GM12874 (cell line): Measurements from ENCODE around the gene SIGLEC15.

Source experiments
- TF ChIP-seq, protein P1 (sequence below): IDR thresholded peaks from 2 replicates; pipeline ENCODE4 v1.5.1; 2011; ENCODE audit warnings: low read depth, mild to moderate bottlenecking, control low read depth, low read length, moderate library complexity; ENCODE audit not compliant: insufficient read depth

SIGLEC15 gene

DNA sequence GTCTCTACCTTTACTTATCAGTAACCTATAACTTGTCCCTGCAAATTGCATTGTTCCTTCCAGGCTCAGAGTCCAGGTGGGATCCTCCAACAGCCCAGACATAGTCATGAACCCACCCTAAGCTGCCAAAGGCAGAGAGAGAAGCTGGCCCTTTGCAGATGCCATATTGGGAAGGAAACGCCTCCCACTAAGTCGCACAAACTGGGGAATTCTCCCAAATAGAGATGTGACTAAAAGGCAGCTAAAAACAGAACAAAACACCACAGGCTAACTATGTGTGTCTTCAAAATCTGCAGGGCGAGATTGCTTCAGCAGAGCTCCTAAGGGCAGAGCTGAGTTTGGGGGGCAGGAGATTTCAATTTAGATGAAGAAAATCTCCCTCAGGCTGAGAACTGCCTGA is 38.5 kb upstream of the SIGLEC15 start:
- TF ChIP-seq, protein P1, sequence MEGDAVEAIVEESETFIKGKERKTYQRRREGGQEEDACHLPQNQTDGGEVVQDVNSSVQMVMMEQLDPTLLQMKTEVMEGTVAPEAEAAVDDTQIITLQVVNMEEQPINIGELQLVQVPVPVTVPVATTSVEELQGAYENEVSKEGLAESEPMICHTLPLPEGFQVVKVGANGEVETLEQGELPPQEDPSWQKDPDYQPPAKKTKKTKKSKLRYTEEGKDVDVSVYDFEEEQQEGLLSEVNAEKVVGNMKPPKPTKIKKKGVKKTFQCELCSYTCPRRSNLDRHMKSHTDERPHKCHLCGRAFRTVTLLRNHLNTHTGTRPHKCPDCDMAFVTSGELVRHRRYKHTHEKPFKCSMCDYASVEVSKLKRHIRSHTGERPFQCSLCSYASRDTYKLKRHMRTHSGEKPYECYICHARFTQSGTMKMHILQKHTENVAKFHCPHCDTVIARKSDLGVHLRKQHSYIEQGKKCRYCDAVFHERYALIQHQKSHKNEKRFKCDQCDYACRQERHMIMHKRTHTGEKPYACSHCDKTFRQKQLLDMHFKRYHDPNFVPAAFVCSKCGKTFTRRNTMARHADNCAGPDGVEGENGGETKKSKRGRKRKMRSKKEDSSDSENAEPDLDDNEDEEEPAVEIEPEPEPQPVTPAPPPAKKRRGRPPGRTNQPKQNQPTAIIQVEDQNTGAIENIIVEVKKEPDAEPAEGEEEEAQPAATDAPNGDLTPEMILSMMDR, result no peak

DNA sequence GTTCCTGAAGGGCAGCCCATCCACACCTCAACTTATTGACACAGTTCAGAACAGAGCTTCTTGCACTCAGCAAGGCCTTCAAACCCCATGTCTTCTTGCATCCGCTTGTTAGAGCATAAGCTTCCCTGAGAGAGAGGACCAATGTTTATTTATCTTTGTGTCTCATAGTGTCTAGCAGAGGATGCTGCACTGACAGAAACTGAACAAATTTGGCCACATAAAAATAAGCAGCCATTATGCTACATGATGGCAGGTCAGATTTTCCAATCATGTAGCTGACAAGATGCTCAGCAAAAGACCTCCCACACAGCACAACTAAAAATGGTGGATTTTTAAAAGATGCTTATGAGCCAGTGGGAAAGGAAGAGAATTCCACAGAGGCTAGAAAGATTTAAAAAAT is 38.1 kb upstream of the SIGLEC15 start:
- TF ChIP-seq, protein P1, result no peak

DNA sequence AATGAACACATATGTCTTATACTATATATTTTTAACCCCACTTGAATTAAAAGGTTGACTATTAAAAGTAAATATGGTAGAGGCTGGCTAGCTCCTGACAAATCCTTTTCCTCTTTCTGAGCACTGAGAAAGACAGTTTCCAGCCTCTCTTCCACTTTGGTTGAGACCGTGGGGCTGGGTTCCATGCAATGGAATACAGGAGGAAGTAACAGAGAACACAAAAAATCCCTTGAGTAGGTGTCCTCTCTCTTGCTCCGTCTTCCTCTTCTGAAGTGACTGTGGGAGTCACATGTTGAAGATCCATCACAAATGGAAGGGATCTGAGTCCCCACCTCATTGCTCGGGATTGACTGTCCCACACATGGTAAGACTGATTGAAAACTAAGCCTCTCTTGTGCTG is 36.6 kb upstream of the SIGLEC15 start:
- TF ChIP-seq, protein P1, result no peak

DNA sequence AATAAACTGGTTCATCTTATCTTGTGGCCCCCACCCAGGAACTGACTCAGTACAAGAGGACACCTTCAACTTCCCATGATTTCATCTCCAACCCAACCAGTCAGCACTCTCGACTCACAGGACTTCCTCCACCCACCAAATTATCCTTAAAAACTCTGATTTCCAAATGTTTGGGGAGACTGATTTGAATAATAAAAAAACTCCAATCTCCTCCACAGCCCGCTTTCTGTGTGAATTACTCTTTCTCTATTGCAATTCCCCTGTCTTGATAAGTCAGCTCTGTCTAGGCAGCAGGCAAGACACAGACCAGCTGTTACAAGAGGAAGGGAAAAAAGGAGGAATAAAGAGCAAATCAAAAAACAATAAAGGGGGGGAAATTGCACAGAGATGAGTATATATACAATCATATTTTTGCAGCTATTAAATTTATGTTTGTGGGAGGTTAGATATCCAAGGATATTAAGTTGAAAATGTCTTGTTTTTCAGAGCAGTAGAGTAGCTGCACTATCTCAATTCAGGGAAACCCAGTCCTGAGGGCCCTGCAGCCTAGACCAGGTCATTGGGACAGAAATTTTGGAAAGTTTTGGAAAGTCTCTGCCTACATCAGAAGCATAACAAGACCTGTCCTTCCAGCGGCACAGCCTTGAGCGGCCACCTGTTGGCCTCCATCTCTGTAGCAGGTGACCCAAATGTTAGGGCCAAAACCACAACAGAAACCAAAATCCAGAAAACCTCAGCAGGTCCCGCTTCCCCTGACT is 32.8 kb upstream of the SIGLEC15 start:
- TF ChIP-seq, protein P1, result no peak

DNA sequence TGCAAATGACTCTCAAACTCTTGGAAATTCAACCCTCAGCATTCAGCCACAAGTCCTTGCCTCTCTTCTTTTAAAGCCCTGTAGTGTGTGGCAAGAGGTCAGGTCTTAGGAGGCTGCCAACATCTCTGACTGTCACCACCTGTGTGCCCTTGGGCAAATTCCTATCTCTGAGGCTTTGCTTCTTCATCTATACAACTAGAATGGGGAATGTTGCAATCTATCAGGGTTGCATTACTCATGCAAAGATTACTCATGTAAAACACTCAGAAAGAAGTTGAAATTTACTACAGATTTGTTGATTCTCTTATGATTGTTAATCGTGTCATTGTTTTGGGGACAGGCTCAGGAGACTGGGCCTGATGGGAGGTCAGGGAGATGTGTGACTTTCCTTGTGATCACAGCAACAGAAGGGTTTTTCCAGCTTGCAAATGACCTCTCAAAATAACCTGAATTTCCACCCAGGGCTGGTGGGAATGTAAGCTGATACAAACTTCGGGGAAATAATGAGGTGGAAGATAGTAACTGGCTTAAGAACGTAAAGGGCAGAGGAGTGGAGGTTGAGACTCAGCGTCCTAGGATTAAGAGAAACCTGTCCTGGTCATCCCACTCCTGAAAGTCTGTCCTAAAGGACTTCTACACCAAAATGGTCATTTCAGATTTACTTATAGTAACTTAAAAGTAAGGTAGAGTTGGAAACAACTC is 32.1 kb upstream of the SIGLEC15 start:
- TF ChIP-seq, protein P1, result no peak

DNA sequence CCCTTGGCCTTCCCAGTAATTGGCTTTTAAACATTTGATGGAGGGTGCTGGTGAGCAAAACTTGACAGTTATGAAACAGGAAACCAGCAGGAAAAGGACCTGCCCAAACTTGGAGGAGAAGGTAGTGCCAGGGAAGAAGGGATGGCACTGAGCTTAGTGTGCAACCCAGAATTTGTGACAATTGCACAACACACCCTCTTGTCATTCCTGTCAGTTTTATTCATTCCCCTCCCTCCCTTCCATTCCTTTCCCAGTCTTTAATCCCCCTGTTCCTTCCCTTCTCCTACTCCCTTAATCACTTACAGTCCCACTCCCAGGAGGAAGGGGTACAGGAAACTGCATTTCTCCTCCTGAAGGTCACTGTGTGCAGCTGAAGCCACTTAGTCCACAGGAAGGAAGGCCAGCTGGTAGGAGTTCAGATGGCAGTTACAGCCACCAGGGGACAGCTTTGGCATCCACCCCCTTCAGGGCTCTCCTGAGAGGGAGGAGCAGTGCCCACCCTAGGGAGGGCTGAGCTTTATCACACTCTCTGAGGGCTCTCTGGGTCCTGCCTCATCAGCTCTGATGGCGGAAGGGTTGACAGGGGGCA is 24.0 kb upstream of the SIGLEC15 start:
- TF ChIP-seq, protein P1, result no peak

DNA sequence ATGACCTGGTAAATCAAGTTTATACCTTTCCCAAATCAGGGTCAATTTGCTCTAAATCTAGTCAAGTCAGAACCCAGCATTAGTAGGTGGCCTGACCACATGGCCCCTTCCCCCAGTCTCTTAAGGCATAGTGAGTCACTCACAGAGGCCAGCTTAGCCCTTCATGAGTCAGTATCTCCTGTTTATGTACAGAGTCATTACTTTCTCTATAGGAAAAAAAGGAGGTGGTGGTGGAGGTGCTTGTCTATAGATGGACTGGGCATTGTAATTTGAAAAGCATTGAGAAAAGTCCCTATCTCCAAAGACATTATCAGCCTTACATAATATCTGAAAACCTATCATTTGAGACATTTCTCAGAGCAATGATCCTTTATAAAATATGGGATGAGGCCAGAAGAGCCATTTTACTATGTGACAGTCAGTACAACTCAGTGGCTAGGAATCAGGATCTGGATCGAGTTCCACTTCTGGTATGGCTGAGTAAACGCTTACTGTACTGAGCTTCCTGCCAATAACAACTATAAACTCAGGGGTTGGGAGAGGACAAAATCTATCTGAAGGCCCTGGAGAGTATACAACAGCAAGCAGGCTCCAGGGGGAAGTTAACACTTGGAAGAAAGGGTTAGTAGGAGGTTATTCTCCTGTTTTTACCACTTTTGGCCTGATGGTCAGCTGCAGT is 22.5 kb upstream of the SIGLEC15 start:
- TF ChIP-seq, protein P1, result no peak
